ENCODE results near the gene FARP1.

DNA sequence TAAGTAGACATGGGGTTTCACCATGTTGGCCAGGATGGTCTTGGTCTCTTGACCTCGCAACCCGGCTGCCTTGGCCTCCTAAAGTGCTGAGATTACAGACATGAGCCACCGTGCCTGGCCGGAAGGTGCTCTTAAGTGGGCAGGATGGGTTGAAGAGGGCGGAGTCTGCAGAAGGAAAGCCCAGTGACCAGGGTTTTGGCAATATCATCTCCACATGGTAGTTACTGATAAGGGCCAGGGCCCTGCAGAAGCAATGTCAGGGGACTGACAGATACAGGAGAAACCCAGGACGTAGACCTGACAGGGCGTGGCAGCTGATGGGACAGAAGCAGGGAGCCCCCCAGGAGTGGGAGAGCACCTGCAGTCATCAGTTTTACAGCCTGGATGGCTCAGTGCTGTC lies 79.9 kb downstream of the FARP1 start:
- TF ChIP-seq, protein P1, sequence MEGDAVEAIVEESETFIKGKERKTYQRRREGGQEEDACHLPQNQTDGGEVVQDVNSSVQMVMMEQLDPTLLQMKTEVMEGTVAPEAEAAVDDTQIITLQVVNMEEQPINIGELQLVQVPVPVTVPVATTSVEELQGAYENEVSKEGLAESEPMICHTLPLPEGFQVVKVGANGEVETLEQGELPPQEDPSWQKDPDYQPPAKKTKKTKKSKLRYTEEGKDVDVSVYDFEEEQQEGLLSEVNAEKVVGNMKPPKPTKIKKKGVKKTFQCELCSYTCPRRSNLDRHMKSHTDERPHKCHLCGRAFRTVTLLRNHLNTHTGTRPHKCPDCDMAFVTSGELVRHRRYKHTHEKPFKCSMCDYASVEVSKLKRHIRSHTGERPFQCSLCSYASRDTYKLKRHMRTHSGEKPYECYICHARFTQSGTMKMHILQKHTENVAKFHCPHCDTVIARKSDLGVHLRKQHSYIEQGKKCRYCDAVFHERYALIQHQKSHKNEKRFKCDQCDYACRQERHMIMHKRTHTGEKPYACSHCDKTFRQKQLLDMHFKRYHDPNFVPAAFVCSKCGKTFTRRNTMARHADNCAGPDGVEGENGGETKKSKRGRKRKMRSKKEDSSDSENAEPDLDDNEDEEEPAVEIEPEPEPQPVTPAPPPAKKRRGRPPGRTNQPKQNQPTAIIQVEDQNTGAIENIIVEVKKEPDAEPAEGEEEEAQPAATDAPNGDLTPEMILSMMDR (IDR thresholded peaks at IDR 0.05; ENCODE audit: insufficient read depth, low read depth, low read length), result no peak
- TF ChIP-seq EZH2 (IDR thresholded peaks at IDR 0.05; ENCODE audit: insufficient read depth, low read length), result no peak

Data from astrocyte (in vitro differentiated cells and primary cell).